Endothelial cell of umbilical vein (primary cell): ENCODE measurements around the gene ALOX5AP.

Experiments
- CTCF ChIP-seq, 2 donors: IDR thresholded peaks; 1 replicate in 1 of 2; 2 replicates in 1 of 2; pipeline ENCODE4 v1.5.1; 2011; ENCODE audit warnings: low read length in 2 of 2, mild to moderate bottlenecking in 2 of 2, moderate library complexity in 2 of 2, control low read depth in 1 of 2, inconsistent platforms in 1 of 2, low read depth in 1 of 2; ENCODE audit not compliant: insufficient read depth in 1 of 2; ENCODE audit errors: extremely low read depth in 1 of 2
- POLR2A ChIP-seq: IDR thresholded peaks from 2 replicates; pipeline ENCODE4 v1.6.1; 2012; ENCODE audit warnings: low read depth, mild to moderate bottlenecking, control low read depth, low read length
- POLR2AphosphoS5 ChIP-seq: IDR thresholded peaks from 2 replicates; pipeline ENCODE4 v1.6.1; 2012; ENCODE audit warnings: low read depth, mild to moderate bottlenecking, control low read depth, low read length, moderate library complexity; ENCODE audit not compliant: insufficient read depth

- TF ChIP-seq CTCF (IDR thresholded peaks at IDR 0.05; ENCODE audit: extremely low read depth in 1 of 2, insufficient read depth in 1 of 2, low read depth in 1 of 2, low read length in 2 of 2) (no peak), POLR2A (no peak), POLR2AphosphoS5 (no peak)
Measured at GRCh38 chr13:30808600-30808999, 73.3 kb downstream of the ALOX5AP start.
